ENCODE data around the gene RASGRF2.

GRCh38 chr5:81194633-81195334, 234.6 kb downstream of the RASGRF2 start:
- no peak for TF ChIP-seq POLR2A (IDR thresholded peaks at IDR 0.05)
- TF ChIP-seq CTCF (IDR thresholded peaks at IDR 0.05) = peak; percentile 28 to 91
- no peak for TF ChIP-seq EP300 (IDR thresholded peaks at IDR 0.05)

Measured in suprapubic skin (tissue), 3 donors.